Stimulated activated naive CD8-positive, alpha-beta T cell treated with anti-CD3 and anti-CD28 coated beads, Interleukin-15, Interleukin-2, amounts not matched to agents 100 ng/mL and 50 ng/mL, for 24 hours (primary cell): ENCODE data around the gene ERAP2.

ENCODE experiments used
- H3K27ac Mint-ChIP-seq: one replicate; pipeline ENCODE4 v1.8.0; 2021; ENCODE audit warnings: mild to moderate bottlenecking, mixed read lengths
- H3K27me3 Mint-ChIP-seq: one replicate; pipeline ENCODE4 v1.8.0; 2021; ENCODE audit warnings: mixed read lengths
- H3K36me3 Mint-ChIP-seq: one replicate; pipeline ENCODE4 v1.8.0; 2021; ENCODE audit warnings: low read depth, mixed read lengths
- H3K4me1 Mint-ChIP-seq: one replicate; pipeline ENCODE4 v1.8.0; 2021; ENCODE audit warnings: low read depth, mixed read lengths
- H3K4me3 Mint-ChIP-seq: one replicate; pipeline ENCODE4 v1.8.0; 2021; ENCODE audit warnings: mild to moderate bottlenecking, mixed read lengths
- H3K9me3 Mint-ChIP-seq: one replicate; pipeline ENCODE4 v1.8.0; 2021; ENCODE audit warnings: mixed read lengths

Gene ERAP2

GRCh38 chr5:96942911-96943310 lies 66.6 kb downstream of the ERAP2 start:
- Mint-ChIP-seq H3K4me1 (peaks cover 87% of the 10 kb centered on the region), H3K27me3 (no peaks in the 10 kb centered on the region), H3K36me3 (peaks cover 12% of the 10 kb centered on the region), H3K9me3 (no peaks in the 10 kb centered on the region), H3K4me3 (no peak overlapping the region), H3K27ac (no peak overlapping the region)

GRCh38 chr5:96943799-96944198 lies 67.5 kb downstream of the ERAP2 start:
- no peak overlapping the region for H3K27ac Mint-ChIP-seq
- H3K36me3 Mint-ChIP-seq: peaks cover 5% of the 10 kb centered on the region
- peaks cover 78% of the 10 kb centered on the region for H3K4me1 Mint-ChIP-seq

GRCh38 chr5:96945144-96945897 lies 69.0 kb downstream of the ERAP2 start:
- H3K36me3 Mint-ChIP-seq: peaks cover 17% of the 10 kb centered on the region
- H3K4me1 Mint-ChIP-seq: peaks cover 77% of the 10 kb centered on the region
- no peaks in the 10 kb centered on the region for H3K27me3 Mint-ChIP-seq
- no peak overlapping the region for H3K4me3 Mint-ChIP-seq
- H3K27ac Mint-ChIP-seq: no peak overlapping the region
- H3K9me3 Mint-ChIP-seq: no peaks in the 10 kb centered on the region

More at GRCh38 chr5:96943799-96944198, 67.5 kb downstream of the ERAP2 start:
- H3K9me3 Mint-ChIP-seq: no peaks in the 10 kb centered on the region
- H3K27me3 Mint-ChIP-seq: no peaks in the 10 kb centered on the region
- H3K4me3 Mint-ChIP-seq: no peak overlapping the region

DNA sequence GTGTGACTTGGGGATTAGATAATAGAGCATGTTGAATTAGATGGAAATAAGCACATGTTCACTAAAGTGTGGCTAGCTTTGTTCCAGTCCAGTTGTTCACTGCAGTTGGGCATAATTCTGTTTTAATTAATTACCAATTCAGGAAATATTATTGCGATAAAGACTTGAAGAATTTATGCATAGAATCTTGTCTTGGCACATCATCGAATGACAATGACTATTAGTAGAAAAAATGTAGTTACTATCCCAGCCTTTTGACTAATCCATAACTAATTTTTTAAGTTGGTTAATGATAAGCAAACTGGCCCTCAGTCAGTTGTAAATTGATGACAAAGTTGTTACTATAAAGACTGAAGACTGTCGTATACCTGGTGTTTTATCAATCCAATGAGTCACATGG lies 70.1 kb downstream of the ERAP2 start:
- peaks cover 69% of the 10 kb centered on the region for H3K4me1 Mint-ChIP-seq
- no peak overlapping the region for H3K4me3 Mint-ChIP-seq
- no peaks in the 10 kb centered on the region for H3K9me3 Mint-ChIP-seq
- no peaks in the 10 kb centered on the region for H3K27me3 Mint-ChIP-seq
- H3K36me3 Mint-ChIP-seq: peaks cover 22% of the 10 kb centered on the region
- no peak overlapping the region for H3K27ac Mint-ChIP-seq

DNA sequence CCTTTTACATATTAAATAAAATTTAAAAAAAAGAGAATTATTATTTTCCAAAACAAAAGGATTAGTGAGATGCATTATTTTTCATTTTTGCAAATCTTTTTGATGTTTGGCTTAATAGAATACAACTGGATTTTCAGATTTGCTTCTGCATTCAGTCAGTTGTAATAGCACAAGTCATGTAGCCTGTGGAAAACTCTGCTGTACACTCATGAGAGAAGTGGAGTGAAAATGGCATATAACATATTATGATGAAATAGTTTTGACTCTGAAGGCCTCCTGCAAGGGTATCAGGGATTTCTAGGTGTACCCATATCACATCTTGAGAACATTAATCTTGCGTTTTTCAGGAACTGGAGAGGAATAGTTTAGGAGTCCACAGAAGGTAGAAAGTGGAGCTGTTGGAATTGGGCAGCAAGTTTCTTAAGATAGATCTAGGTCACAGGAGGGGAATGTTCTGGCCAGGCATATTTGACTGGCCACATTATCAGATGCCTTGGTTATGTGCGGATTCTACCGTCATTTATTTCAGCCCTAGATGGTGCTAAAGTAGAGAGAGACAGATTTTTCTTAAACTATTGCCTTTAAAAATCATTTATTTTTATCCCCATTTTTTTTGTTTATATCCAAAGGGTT lies 75.9 kb downstream of the ERAP2 start:
- Mint-ChIP-seq H3K36me3 (peaks cover 34% of the 10 kb centered on the region), H3K9me3 (no peaks in the 10 kb centered on the region), H3K4me3 (no peak overlapping the region), H3K27me3 (no peaks in the 10 kb centered on the region), H3K27ac (peak overlapping the region; percentile 23), H3K4me1 (peaks cover 70% of the 10 kb centered on the region)

GRCh38 chr5:96952974-96953730 lies 76.9 kb downstream of the ERAP2 start:
- Mint-ChIP-seq H3K27me3 (no peaks in the 10 kb centered on the region), H3K27ac (peak overlapping the region; percentile 23), H3K36me3 (peaks cover 34% of the 10 kb centered on the region), H3K4me1 (peaks cover 72% of the 10 kb centered on the region), H3K4me3 (no peak overlapping the region), H3K9me3 (no peaks in the 10 kb centered on the region)

- Mint-ChIP-seq H3K4me1 (peaks cover 86% of the 10 kb centered on the region), H3K27me3 (no peaks in the 10 kb centered on the region), H3K36me3 (peaks cover 16% of the 10 kb centered on the region), H3K4me3 (peak overlapping the region; percentile 72), H3K9me3 (no peaks in the 10 kb centered on the region), H3K27ac (peak overlapping the region; percentile 90)
Observed at GRCh38 chr5:96957254-96958049, 81.2 kb downstream of the ERAP2 start.

GRCh38 chr5:96958977-96959376 lies 82.7 kb downstream of the ERAP2 start:
- Mint-ChIP-seq H3K36me3 (peaks cover 16% of the 10 kb centered on the region), H3K9me3 (no peaks in the 10 kb centered on the region), H3K4me3 (peak overlapping the region; percentile 72), H3K4me1 (peaks cover 86% of the 10 kb centered on the region), H3K27me3 (no peaks in the 10 kb centered on the region), H3K27ac (peak overlapping the region; percentile 90)

DNA sequence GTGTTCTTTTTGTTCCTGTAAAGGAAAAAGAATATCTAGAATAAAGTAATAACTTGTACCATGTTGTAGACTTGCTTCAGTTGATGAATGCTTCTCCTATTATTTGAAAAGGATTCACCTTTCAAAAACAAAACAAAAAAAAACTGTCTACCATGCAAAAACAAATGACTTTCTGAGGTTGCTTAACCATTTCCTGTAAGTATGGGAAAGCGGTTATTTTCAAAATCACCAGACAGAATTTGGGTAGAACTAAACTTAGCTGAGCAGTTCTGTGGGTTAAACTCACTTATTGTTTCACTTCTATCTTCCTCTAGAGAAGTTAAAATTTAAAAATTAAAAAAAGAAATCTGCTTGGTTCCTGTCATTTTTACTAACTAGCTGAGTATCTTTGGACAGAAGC lies 84.8 kb downstream of the ERAP2 start:
- Mint-ChIP-seq H3K9me3 (no peaks in the 10 kb centered on the region), H3K36me3 (peaks cover 17% of the 10 kb centered on the region), H3K4me3 (peak overlapping the region; percentile 64), H3K27ac (peak overlapping the region; percentile 63), H3K27me3 (no peaks in the 10 kb centered on the region), H3K4me1 (peaks cover 92% of the 10 kb centered on the region)

DNA sequence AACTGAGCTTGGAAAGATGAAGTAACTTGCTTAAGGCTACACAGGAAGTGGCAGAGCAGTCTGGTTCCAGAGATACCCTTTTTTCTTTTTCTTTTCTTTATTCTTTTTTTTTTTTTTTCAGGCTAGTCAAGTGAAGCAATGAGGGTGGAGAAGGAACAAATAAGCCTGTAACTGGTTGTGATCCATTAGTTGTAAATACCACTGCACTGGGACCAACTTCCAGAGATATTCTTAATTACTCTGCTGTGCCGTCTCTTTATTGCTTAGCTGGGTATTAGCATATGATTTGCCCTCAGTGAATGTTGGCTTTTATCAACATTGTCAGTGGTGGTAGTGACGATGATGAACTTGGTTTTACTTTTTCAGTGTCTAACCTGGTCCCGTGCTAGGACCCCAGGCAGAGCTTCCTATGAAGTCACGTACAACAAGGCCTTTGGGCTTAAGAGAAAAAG lies 86.3 kb downstream of the ERAP2 start:
- Mint-ChIP-seq H3K36me3 (peaks cover 11% of the 10 kb centered on the region), H3K4me3 (peak overlapping the region; percentile 78), H3K27ac (peak overlapping the region; percentile 93), H3K27me3 (no peaks in the 10 kb centered on the region), H3K4me1 (peaks cover 89% of the 10 kb centered on the region), H3K9me3 (no peaks in the 10 kb centered on the region)

DNA sequence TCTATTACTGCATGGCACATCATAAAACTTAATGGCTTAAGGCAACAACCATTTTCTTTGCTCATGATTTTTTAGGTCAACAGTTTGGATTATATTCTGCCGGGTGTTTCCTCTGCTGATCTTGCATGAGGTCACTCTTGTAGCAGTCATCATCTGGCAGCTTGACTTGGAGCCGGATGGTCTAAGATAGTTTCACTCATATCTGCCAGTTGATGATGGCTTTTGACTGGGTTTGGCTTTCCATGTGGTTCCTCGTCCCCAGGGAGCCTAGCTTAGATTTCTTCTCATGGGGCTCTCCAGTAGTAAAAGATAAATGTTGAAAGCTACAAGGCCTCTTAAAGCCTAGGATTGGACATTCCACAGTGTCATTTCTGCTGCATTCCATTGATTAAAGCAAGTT lies 87.0 kb downstream of the ERAP2 start:
- H3K9me3 Mint-ChIP-seq: no peaks in the 10 kb centered on the region
- H3K4me3 Mint-ChIP-seq: peak overlapping the region; percentile 78
- peaks cover 89% of the 10 kb centered on the region for H3K4me1 Mint-ChIP-seq
- H3K36me3 Mint-ChIP-seq: peaks cover 11% of the 10 kb centered on the region
- no peaks in the 10 kb centered on the region for H3K27me3 Mint-ChIP-seq
- H3K27ac Mint-ChIP-seq: peak overlapping the region; percentile 93

- Mint-ChIP-seq H3K4me1 (peaks cover 92% of the 10 kb centered on the region), H3K9me3 (no peaks in the 10 kb centered on the region), H3K27ac (no peak overlapping the region), H3K4me3 (no peak overlapping the region), H3K36me3 (peaks cover 11% of the 10 kb centered on the region), H3K27me3 (no peaks in the 10 kb centered on the region)
Observed at GRCh38 chr5:96966801-96967200, 90.5 kb downstream of the ERAP2 start.

DNA sequence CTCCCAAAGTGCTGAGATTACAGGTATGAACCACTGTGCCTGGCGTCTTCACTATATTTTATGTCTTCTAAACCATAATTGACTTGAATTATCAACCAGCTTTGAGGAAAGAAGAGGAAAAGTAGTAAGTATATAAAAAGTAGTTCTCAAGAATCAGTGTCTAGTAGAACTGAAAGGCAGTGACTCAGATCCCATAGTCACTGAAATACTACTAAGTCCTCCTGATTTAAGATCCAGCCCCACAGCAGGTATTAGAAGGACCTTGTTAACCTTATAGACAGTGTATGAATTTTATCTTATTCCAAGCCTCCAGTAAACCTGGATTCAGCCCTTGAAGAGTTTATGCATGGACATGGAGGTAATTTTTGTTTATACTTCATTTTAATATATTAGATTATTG lies 91.1 kb downstream of the ERAP2 start:
- no peak overlapping the region for H3K4me3 Mint-ChIP-seq
- H3K27me3 Mint-ChIP-seq: no peaks in the 10 kb centered on the region
- peak overlapping the region; percentile 50 for H3K27ac Mint-ChIP-seq
- H3K36me3 Mint-ChIP-seq: peaks cover 11% of the 10 kb centered on the region
- peaks cover 92% of the 10 kb centered on the region for H3K4me1 Mint-ChIP-seq
- H3K9me3 Mint-ChIP-seq: no peaks in the 10 kb centered on the region

- no peaks in the 10 kb centered on the region for H3K27me3 Mint-ChIP-seq
- H3K9me3 Mint-ChIP-seq: no peaks in the 10 kb centered on the region
- peak overlapping the region; percentile 22 for H3K27ac Mint-ChIP-seq
- H3K36me3 Mint-ChIP-seq: peaks cover 11% of the 10 kb centered on the region
- peaks cover 92% of the 10 kb centered on the region for H3K4me1 Mint-ChIP-seq
- H3K4me3 Mint-ChIP-seq: peak overlapping the region; percentile 25
Observed at GRCh38 chr5:96968074-96968473, 91.8 kb downstream of the ERAP2 start.
